Mesothelial cell of epicardium (in vitro differentiated cells): ENCODE results near the gene NEUROG2. TPM values are rescaled to one million over a fixed set of nuclear protein-coding genes. Genes with fewer than 3 reads are reported as not detected.

Experiments
- DNase-seq, 2 experiments: peaks; one replicate each; pipeline ENCODE4 v3.0.0; 2021; ENCODE audit warnings: low spot score in 2 of 2; ENCODE audit not compliant: unreplicated experiment in 2 of 2
- H3K27ac Mint-ChIP-seq: 2 replicates; pipeline ENCODE4 v1.8.0; 2021; ENCODE audit warnings: mixed read lengths
- H3K27me3 Mint-ChIP-seq: 2 replicates; pipeline ENCODE4 v1.8.0; 2021; ENCODE audit warnings: low read depth, mixed read lengths
- H3K36me3 Mint-ChIP-seq: 2 replicates; pipeline ENCODE4 v1.8.0; 2021; ENCODE audit warnings: mixed read lengths
- H3K4me1 Mint-ChIP-seq: 2 replicates; pipeline ENCODE4 v1.8.0; 2021; ENCODE audit warnings: mixed read lengths
- H3K4me3 Mint-ChIP-seq: 2 replicates; pipeline ENCODE4 v1.8.0; 2021; ENCODE audit warnings: mild to moderate bottlenecking, moderate library complexity, mixed read lengths
- H3K9me3 Mint-ChIP-seq: 2 replicates; pipeline ENCODE4 v1.8.0; 2021; ENCODE audit warnings: mixed read lengths
- total RNA-seq: library from RNA; stranded (reverse); gene quantifications from 3 replicates; pipeline ENCODE4 v1.2.1, GENCODE V29; 2021
- TF ChIP-seq, protein P1 (sequence below): fragments of 200-600 bp; sonication (generic); IDR thresholded peaks from one replicate; pipeline ENCODE4 v1.5.0; 2021; ENCODE audit warnings: antibody characterized with exemption; ENCODE audit not compliant: unreplicated experiment

NEUROG2 gene
- total RNA-seq, 1 donor from 2014 or later = not detected

DNA sequence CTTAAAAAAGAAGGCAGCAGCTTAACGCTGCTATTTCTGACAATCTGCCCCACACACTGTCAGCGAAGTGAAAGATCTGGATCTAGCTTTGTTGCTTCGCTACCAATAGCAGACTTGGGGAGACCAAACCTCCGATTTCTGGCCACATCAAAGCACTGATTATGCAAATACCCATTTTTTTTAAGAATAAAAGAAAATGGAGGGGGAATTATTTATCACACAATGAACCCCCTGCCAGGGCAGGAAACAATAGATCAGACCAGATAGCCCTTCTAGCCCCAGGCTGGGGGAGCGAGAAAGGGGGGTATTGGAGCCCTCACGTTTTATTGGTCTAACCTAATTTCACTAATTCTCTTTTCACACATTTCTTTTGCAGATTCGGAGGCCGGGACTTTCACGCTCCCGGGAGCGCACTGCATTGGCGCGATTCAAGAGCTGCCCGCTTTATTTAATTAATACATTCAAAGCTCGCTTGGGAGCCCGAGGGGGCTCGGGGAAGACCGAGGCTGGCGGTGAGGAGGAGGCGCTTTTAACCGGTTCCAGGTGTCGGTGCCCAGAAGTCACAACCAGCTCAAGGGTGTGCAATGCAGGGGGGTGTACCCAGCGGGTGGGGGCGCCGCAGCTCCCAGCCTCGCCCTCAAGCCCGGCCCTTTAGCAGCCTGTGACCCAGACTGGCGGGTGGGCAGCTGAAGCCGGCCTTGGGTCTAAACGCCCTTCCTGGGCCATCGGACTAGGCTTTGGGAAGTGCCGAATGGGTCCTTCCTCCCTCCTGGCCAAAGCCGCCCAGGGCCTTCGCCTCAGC, 5.5 kb downstream of the NEUROG2 start:
- TF ChIP-seq, protein P1, sequence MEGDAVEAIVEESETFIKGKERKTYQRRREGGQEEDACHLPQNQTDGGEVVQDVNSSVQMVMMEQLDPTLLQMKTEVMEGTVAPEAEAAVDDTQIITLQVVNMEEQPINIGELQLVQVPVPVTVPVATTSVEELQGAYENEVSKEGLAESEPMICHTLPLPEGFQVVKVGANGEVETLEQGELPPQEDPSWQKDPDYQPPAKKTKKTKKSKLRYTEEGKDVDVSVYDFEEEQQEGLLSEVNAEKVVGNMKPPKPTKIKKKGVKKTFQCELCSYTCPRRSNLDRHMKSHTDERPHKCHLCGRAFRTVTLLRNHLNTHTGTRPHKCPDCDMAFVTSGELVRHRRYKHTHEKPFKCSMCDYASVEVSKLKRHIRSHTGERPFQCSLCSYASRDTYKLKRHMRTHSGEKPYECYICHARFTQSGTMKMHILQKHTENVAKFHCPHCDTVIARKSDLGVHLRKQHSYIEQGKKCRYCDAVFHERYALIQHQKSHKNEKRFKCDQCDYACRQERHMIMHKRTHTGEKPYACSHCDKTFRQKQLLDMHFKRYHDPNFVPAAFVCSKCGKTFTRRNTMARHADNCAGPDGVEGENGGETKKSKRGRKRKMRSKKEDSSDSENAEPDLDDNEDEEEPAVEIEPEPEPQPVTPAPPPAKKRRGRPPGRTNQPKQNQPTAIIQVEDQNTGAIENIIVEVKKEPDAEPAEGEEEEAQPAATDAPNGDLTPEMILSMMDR = no peak
- H3K4me3 Mint-ChIP-seq = no peak overlapping the region
- no peaks in the 10 kb centered on the region for H3K36me3 Mint-ChIP-seq
- no peaks in the 10 kb centered on the region for H3K9me3 Mint-ChIP-seq
- no peak overlapping the region for H3K27ac Mint-ChIP-seq
- DNase-seq = no peak
- H3K4me1 Mint-ChIP-seq = peaks cover 26% of the 10 kb centered on the region
- H3K27me3 Mint-ChIP-seq = peaks cover 96% of the 10 kb centered on the region

DNA sequence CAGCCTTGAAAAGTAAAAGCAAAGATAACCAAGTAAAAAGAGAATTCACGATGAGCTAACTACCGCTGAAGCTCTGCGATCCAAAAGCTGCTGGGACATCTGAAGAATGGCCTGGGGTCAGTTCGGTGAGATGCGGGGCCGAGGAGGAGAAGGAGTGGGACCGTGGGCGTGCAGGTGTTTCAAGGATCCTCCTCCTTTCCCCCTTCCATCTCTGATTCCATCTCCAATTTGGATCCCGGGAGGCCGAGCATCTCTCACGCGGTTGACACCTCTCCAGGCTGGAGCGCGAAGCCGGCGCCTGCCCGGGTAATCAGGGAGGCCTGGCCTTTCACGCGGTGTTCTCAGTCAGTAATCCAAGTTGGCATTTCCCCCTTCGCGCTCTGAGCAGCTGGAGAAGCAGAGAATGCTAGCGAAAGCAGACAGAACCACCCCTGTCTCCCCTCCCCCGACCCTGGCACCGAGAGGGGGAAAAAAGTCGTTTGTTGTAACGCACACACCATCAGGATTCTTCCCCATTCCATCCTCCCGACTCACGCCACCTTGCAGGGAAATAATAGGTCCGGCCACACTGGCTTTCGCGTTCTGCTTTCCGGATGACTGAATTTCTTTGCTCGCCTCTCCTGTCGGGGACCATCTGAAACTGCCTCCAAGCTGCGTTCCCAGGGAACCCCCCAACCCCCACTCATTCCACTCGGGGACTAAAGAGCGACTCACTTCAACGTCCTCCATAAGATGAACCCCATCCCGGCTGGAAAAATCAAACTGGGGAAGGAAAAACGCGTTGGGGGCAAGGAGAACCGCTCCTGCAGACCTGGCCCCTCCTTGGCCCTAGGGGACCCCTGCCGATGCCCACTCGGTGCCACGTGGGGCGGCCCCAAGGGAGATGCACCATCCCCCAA, 6.5 kb downstream of the NEUROG2 start:
- Mint-ChIP-seq H3K27me3 (peaks cover 96% of the 10 kb centered on the region), H3K36me3 (no peaks in the 10 kb centered on the region), H3K27ac (no peak overlapping the region), H3K9me3 (no peaks in the 10 kb centered on the region), H3K4me1 (peaks cover 20% of the 10 kb centered on the region), H3K4me3 (no peak overlapping the region)
- no peak for DNase-seq
- TF ChIP-seq, protein P1 = no peak

DNA sequence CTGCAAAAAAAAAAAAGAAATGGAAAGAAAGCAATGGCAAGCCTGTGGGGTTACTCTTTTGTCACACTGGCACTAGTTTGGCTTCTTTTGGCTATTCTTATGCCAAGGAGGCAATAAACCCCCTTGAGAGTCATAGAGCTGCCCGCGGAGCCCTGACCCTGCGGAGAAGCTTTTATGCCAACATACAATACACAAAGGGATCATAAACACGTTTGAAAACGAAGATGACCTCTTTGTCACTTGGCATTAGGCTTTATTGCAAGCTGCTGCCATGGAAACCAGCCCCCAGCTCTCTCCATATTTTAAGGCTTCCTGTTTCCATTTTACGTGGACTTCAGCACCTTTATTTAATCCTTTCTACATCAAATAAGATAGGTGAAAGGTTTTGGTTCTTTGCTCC, 7.6 kb downstream of the NEUROG2 start:
- no peak overlapping the region for H3K4me3 Mint-ChIP-seq
- no peaks in the 10 kb centered on the region for H3K36me3 Mint-ChIP-seq
- H3K27ac Mint-ChIP-seq = no peak overlapping the region
- H3K9me3 Mint-ChIP-seq = no peaks in the 10 kb centered on the region
- no peak for DNase-seq
- TF ChIP-seq, protein P1 = no peak
- peaks cover 16% of the 10 kb centered on the region for H3K4me1 Mint-ChIP-seq
- peaks cover 95% of the 10 kb centered on the region for H3K27me3 Mint-ChIP-seq

DNA sequence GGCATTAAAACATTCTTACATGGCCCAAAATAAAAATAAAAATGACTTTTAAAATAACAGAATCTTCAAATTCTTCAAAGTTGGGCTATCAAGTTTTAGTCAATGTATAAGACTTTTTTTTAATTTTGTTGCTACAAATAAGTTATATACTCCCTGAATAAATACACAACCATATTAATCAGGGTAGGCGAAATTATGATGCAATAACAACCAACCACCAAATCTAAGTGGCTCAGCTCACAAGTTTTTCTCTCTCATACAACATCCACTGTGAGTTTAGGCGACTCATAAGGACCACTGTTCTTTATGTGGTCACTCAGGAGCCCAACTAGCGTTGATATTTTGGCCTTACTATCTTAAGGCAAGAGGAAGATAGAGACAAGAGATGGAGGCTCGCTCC, 11.2 kb downstream of the NEUROG2 start:
- H3K4me3 Mint-ChIP-seq = no peak overlapping the region
- H3K36me3 Mint-ChIP-seq = no peaks in the 10 kb centered on the region
- H3K4me1 Mint-ChIP-seq = peaks cover 5% of the 10 kb centered on the region
- no peak overlapping the region for H3K27ac Mint-ChIP-seq
- H3K9me3 Mint-ChIP-seq = no peaks in the 10 kb centered on the region
- no peak for DNase-seq
- TF ChIP-seq, protein P1 = no peak
- peaks cover 87% of the 10 kb centered on the region for H3K27me3 Mint-ChIP-seq

DNA sequence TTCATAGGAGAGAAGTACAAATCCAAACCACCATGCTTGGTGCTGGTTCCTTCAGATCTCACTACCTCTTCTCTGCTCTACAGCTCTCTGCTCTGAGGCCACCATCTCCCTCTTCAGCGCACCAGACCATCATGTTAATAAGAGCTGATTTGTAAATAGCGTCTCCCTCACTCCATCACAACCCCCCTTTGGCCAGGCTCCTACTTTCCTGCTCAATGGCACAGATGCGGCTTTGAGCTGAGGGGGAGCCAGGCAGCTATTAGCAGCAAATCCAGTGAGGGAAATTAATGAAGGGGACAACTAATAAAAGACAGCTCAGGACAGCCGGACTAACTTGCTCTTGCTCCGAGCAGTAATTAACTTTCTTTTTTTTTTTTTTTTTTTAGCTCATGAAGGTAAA, 13.1 kb downstream of the NEUROG2 start:
- DNase-seq = no peak
- no peaks in the 10 kb centered on the region for H3K36me3 Mint-ChIP-seq
- H3K4me1 Mint-ChIP-seq = no peaks in the 10 kb centered on the region
- peaks cover 85% of the 10 kb centered on the region for H3K27me3 Mint-ChIP-seq
- H3K27ac Mint-ChIP-seq = no peak overlapping the region
- TF ChIP-seq, protein P1 = no peak
- H3K4me3 Mint-ChIP-seq = no peak overlapping the region
- peaks cover 3% of the 10 kb centered on the region for H3K9me3 Mint-ChIP-seq
